ENCODE results near the gene AGAP3.
A peak's percentile ranks its signal among the peaks of the same experiment; 100 is the strongest.

The AGAP3 gene

DNA sequence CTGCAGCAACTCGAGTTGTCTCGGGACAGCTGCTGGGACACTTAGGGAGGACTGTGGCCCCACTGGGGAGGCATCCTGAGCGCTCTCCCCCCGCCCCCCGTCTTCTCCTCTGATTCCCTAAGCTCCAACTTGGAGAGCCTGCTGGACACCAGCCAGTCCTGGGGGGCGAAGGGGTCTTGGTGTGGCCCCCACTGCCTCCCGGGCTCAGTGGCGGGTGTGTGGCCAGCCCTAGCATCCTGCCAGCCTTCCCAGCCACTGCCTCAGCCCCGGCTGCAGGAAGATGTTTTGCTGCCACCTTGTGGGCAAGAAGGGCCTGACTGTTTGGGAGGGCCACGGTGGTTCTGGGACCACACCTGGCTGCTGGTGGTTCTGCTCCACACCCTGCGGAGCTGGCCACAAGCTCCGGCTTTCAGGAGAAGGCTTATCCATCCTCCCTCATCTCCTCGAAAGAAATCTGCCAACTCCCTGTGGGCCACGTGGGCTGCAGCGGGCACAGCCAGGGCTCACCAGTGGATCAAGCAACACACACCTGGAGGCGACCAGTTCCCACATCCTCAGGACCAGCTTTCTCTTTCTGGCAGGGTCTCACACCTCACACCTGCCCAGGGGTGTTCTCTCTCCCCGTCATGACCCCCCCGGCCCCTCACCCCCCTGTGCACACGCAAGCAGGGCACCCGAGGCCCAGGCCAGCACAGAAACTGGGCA is 24.8 kb downstream of the AGAP3 start:
- DNase-seq, result peak; percentile 87

DNA sequence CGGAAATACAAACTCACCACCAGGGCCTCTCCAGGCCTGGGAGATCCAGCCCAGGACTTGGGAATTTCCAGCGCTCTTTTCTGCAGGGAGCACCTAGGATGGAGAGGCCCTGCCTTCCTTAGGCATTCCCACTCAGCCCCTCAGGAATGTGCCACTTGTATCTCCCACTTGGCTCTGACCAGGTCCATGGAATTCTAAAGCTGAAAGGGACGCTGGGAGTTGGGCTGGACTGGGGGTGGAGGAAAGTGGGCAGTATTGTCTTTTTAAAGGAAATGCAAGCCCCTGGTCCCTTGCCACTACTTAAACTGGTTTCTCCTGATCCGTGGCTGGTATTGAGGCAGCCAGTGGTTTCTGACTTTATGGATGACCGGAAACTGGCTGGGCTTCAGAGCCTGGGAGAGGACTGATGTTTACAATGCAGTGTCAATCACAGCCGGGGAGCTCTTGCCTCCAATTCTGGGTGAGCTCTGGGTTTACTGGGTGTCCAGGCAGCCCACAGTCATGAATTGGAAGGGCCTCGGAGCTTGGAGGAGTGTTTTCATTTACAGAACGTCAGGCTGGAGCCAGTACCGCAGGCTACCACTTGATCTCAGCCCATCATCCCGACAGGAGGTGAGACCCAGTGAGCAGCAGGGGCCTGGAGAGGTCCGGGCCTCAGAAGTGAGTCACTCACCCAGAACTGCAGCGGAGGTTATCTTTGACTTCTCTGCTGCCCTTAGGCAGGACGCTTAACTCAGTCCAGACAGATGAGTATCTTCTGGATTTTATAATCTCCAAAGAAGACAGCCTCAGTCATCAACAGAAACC is 27.3 kb downstream of the AGAP3 start:
- DNase-seq, result no peak

GRCh38 chr7:151114151-151115090 is 28.1 kb downstream of the AGAP3 start:
- no peak for DNase-seq

GRCh38 chr7:151115121-151115835 is 29.0 kb downstream of the AGAP3 start:
- no peak for DNase-seq

- DNase-seq, result peak; percentile 38
These were observed 29.7 kb downstream of the AGAP3 start for GRCh38 chr7:151115836-151116418.

DNA sequence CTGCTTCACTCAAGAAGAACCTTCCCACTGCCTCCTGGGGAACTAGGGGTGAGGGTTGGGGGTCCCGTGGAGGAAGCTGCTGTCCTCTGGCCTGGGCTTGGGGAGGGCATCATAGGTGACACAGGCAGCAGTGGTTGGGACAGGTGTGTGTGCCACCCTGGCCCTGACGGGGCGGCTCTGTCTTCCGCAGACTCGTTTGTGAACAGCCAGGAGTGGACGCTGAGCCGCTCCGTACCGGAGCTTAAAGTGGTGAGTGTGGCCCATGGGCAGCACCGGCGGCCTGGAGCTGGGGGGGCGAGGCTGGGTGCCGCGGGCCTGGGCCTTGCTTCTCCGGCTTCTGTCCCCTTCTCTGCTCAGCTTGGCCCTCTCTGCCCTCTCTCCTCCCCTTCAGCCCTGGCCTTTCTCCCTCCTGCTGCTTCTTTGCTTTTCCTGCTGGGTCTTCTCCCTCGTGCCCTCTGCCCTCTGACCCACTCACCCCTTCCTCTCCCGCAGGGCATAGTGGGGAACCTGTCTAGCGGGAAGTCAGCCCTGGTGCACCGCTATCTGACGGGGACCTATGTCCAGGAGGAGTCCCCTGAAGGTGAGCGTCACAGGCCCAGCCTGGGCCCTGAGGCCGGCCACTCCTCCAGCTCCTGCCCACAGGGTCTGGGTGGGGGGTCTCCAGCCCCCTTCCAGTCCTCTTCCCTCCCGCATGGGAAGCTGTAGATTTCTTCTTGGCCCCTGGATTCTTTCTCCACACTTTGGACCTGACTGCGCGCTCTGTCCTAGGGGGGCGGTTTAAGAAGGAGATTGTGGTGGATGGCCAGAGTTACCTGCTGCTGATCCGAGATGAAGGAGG is 30.5 kb downstream of the AGAP3 start:
- DNase-seq, result no peak

- no peak for DNase-seq
These were observed 31.3 kb downstream of the AGAP3 start for GRCh38 chr7:151117565-151117964.

DNA sequence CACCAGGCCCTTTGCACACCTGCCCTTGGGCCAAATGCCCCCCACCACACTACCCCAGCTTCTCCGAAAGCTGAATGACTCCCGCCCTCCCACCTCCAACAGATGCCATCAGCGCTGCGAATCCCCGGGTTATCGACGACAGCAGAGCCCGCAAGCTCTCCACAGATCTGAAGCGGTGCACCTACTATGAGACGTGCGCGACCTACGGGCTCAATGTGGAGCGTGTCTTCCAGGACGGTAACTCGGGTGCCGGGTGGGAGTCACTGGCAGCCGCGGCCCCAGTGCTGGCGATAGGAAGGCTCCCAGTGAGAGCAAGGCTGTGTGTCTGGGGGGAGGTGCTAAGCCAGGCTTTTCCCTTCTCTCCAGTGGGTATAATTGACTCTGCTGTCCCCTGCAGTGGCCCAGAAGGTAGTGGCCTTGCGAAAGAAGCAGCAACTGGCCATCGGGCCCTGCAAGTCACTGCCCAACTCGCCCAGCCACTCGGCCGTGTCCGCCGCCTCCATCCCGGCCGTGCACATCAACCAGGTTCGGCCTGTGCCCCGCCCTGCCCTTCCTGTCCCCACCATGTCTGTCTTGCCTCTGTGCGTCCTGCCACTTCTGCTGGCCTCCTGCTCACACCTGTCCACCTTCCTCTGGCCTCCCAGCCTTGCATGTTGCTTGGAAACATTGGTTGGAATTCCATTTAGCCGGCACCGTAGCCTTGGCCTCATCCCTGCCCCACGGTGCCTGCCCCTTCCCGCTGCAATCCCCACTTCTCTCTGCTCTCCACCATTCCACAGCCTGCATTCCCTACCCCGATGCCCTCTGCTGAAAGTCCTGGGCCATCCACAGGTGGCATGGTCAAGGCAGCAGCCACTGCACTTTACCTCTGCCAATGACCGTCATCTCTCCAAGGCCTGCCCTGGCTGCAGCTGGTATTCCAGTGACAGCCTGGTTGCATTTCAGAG is 32.1 kb downstream of the AGAP3 start:
- DNase-seq, result no peak

DNA sequence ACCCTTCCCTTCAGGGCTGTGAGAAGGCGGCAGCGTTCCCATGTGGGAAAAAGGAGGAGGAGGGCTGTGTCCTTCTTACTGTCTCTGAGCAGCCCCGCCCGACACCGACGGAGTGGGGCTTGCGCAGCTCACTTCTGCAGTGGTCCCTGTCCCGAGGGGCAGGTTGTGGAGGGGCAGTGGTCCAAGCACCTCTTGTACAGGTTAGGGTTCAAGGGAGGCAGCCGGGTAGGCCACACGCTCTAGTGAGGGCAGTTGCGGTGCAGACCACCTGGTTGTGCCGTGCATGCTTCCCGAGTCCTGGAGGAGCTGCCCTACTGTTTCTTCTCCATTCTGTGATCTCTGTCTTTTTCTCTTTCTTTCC is 32.8 kb downstream of the AGAP3 start:
- DNase-seq, result no peak

GRCh38 chr7:151119902-151120301 is 33.6 kb downstream of the AGAP3 start:
- no peak for DNase-seq

- DNase-seq, result peak; percentile 38
These were observed 34.6 kb downstream of the AGAP3 start for GRCh38 chr7:151120896-151121295.

DNA sequence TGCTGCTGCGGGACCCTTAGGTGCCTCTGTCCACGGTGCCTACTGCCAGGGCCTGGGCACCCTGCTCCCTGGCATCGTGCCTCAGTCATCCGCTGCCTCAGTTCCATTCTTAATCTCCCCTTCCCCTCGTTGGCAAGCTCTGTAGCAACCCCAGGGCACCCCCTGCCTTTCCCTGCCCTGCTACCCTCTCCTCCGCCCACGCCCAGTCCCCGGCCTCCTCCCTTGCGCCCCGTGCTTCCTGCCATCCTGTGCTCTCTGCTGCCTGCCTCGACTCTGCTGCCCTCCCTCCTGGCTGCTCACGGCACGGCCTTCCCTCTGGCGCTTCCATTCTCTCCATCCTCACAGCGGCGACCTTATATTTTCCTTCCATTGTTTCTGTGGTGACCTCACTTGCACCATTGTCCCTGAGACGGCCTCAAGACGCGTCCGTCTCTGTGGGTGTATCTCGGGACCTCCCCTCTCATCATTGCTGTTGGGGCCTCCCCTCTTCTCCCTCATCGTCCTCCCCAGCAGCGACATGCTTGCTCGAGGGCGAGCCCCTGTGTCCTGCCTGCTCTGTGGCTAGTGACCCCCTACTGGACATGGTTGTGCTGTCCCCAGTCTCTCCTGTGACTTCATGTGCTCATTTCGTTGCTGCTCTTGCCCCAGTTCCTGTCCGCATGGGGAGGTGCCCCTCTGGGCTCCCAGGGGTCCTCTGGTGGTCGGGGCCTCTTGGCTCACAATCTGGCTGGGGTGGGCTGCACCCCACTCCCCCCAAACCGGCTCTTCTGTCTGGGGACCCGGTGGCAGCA is 35.3 kb downstream of the AGAP3 start:
- no peak for DNase-seq

DNA sequence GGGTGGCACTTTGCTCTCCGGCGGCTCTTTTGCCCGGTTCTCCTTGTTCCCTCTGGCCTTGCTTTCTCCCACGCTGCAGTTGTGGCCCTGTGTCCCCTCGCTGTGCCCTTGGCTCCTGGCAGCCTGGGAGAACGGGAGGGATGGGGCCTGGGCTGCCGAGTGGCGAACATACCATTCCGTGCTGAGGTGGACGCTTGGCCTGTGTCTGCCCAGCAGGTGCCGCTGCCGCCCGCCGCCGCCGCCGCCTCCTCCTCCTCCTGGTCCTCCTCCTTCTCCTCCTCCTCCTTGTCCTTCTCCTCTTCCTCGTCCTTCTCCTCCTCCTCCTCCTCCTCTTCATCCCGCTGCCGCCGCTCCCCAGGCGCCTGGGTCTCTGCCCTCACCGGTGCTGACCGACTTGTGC is 36.0 kb downstream of the AGAP3 start:
- no peak for DNase-seq

DNA sequence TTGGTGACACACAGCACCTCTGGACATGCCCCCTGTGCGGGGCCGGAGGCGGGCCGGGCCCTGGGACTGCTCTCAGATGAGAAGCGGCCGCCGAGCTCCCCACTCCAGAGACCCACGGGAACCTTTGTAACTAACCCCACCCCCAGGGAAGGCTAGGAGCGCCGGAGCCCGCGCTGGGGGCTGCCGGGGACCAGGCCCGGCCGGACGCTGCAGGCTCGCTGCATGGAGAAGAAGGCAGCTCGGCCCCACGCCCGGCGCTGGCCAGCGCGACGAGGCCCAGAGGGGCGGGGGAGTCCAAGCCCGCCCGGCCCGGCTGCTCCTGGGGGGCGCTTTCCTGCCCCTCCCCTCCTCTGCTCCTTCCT is 36.5 kb downstream of the AGAP3 start:
- DNase-seq, result no peak

- DNase-seq, result no peak
These were observed 37.0 kb downstream of the AGAP3 start for GRCh38 chr7:151123158-151123821.

DNA sequence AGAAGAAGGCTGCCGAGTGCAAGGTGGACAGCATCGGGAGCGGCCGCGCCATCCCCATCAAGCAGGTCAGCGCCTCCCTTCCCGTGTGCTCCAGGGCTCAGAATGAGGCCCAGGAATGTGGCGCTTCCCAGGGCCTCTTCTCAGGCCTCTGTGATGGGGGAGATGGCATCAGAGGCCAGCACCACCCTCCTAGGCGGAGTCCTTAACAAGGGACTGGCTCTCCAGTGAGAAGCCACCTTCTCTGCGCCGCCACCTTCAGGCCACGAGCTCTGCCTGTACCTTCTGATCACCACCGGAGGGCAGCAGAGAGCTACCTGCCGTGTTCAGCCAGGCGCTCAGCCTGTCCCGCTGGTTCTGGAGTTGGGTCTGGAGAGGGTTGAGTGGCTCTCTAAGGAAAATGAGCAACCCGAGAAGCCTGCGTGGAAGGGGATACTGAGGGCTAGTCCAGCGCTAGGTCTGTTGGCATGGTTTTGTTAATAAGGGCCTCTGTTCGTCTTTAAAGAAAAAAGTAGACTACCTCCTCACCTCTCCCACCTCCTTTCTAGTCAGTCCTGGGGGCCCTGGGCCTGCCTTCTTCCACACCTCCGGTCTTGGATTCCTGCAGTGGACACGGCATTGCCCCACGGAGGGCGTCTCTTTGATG is 37.7 kb downstream of the AGAP3 start:
- DNase-seq, result peak; percentile 94

GRCh38 chr7:151124481-151124880 is 38.2 kb downstream of the AGAP3 start:
- DNase-seq, result no peak

DNA sequence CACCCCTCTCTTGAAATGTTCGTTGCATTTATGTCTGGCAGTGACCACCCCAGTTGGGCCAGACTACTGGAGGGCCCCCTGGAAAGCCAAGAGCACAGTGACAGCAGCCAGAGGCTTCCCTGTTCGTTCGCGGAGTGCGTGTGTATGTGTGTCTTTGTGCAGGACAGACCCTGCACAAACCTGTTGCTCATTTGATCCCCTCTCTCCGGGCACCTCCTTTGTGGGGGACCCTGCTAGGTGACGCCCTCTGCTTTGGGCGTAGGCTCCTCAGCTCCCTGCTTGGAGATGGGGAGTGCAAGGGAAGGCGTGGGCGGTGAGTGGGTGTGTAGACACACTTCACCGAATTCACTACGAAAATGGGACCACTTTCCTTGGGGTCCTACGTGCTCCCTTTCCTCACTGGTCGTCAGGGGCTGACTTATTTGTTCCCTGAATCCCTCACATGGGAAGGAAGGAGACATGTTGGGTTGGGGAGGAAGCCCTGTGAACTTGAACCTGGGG is 38.7 kb downstream of the AGAP3 start:
- DNase-seq, result no peak
